GM11168 (cell line): ENCODE data around the gene PRPSAP1.

Experiments
- in situ Hi-C: fragments of 300-500 bp; cut with MboI; formaldehyde crosslinking; loops from one replicate; pipeline ENCODE4 v1.12.0; 2022; ENCODE audit warnings: low sequenced_read_pairs; ENCODE audit not compliant: unreplicated experiment

The PRPSAP1 gene

DNA sequence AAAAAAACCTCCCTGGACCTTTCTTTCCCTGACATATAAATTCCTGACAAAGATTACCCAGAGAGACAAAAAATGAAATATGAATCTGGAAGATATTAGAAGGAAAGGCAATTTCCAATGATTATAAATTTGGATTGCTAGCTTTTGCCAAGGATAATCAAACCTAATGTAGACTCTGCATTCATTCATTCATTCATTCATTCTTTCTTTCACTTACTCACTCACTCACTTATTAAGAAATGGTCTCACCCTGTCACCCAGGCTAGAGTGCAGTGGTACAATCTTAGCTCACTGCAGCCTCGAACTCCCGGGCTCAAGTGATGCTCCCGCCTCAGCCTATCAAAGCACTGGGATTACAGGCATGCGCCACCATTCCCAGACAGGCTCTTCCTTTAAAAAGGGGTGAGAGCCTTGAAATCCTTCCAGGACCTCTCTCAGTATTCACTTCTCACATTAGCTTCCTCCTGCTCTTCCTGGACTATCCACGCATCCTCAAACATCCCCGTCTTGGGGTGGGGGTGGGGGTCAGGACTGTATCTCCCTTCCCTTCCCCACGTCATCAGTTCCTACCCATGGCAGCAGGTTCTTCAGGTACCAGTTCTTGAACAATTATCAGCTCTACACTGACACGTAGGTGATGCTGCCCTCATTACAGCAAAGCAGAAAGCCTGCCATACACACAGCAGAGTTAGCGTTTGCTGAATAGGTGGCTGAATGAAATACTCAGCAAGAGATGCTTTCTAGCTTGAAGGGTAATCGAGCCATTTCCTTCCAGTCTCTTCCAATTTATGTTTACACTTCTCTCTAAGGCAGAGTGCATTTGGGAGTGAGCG is 19.8 kb downstream of the PRPSAP1 start:
- in situ Hi-C loops: no loop called here

- in situ Hi-C loops: no loop called here
Measured at GRCh38 chr17:76331083-76331482, 22.6 kb downstream of the PRPSAP1 start.

- in situ Hi-C loops: no loop called here
Measured at GRCh38 chr17:76329664-76330063, 24.1 kb downstream of the PRPSAP1 start.

DNA sequence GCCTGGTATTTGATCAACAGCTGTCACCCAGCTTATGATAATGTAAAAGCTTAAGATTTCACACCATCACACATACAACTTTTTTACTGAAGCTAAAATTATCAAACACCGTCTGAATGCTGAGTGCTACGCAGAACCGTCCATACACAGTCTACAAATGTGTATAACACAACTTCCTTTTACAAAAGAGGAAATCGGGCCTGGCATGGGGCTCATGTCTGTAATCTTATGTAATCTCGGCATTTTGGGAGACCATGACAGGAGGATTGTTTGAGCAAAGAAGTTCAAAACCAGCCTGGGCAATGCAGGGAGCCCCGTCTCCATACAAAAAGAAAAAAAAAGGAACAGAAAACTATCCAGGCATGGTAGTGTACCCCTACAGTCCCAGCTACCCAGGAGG is 26.0 kb downstream of the PRPSAP1 start:
- in situ Hi-C loops: no loop called here

- in situ Hi-C loops: no loop called here
Measured at GRCh38 chr17:76326306-76326705, 27.4 kb downstream of the PRPSAP1 start.

- in situ Hi-C loops: loop anchor here (25.0 kb wide), 1 partner anchor 406 kb away; the partner anchor contains the start of gene MRPL38
Measured at GRCh38 chr17:76318586-76318985, 35.1 kb downstream of the PRPSAP1 start.

GRCh38 chr17:76317535-76317934 is 36.2 kb downstream of the PRPSAP1 start:
- in situ Hi-C loops: loop anchor here (25.0 kb wide), 1 partner anchor 405 kb away; the partner anchor contains the start of gene MRPL38

DNA sequence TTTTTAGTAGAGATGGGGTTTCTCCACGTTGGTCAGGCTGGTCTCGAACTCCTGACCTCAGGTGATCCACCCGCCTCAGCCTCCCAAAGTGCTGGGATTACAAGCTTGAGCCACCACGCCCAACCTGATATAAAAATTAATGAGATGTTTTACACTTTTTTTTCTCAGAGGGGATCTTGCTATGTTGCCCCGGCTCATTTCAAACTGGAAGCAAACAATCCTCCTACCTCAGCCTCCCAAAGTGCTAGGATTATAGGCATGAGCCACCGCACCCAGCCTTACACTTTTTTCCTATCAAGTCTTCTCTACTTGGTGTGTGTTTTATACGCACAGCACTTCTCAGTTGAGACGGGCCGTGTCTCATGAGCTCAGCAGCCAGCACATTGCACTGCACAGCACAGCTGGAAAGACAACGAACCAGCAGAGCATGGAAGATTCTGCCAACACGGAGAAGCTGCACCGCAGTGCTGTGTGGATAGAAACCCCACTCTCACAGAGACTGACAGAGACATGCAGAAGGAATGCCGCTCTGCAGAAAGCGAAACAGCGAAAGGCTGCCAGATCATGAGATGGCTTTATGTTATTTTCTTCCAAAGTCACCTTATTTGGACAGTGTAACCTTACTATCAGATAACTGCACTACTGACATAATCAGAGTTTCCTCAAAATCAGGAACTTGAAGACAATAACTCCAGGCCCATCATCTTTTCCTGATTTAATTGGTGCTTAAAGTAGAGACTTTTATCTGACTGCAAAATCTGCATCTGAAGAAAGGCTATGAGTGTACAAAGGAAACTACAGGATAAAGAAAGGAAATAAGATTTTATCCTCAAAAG is 39.1 kb downstream of the PRPSAP1 start:
- in situ Hi-C loops: loop anchor here (25.0 kb wide), 1 partner anchor 402 kb away; the partner anchor contains the start of gene MRPL38

DNA sequence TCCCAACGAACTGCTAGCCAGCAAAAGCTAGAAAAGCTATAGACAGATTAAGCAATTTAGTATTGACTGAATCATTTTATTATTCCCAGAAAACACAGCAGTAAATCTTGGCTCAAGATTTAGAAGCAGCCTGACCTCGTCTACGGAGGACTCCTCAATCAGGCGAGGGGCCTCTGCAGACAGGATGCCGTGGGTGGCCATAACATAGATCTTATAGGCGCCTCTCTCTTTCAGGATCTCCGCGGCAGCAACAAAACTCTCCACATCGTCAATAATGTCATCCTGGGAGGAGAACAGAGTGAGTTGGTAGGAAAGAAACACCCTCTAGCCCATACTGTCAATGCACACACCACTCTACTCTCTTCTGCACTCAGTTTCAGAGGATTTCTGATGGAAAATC is 41.0 kb downstream of the PRPSAP1 start:
- in situ Hi-C loops: loop anchor here (25.0 kb wide), 1 partner anchor 400 kb away; the partner anchor contains the start of gene MRPL38

GRCh38 chr17:76309461-76309860 is 44.3 kb downstream of the PRPSAP1 start:
- in situ Hi-C loops: loop anchor here (25.0 kb wide), 1 partner anchor 397 kb away; the partner anchor contains the start of gene MRPL38

GRCh38 chr17:76307966-76308338 is 45.8 kb downstream of the PRPSAP1 start, which contains the start of gene QRICH2:
TSS of gene QRICH2 (minus strand) at chr17:76308276. CDS start at chr17:76307998, 278 bp downstream.
- in situ Hi-C loops: loop anchor here (25.0 kb wide), 1 partner anchor 396 kb away; the partner anchor contains the start of gene MRPL38

DNA sequence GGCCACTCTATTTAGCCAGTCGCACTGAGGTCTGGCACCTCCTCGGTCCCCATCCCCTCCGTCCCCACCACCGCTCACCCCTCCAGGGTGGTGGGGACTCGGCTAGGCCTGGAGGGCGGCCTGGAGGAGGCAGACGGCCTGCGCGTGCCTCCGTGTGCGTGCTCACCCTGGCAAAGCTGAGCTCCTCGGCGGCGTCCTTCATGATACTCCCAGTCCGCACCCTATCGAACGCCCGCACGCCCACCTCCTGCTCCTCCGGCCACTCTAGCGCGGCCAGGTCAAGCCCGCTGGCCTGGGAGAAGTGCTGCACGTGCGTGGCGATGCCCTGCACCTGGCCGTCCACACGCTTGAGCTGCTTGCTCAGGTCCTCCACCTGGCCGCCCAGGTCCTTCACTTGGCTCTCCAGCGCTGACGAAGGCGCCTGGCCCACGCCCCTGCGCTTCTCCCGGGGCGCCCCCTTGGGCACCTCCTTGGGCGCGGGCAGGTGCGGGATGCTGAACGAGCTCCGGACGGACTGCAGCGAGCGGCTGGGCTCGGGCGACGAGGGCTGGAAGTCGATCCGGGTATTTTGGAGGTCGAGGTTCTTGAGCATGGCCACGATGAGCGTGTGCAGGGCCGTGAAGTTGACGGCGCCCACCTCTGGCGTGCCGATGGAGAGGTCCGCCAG is 46.3 kb downstream of the PRPSAP1 start:
- in situ Hi-C loops: loop anchor here (25.0 kb wide), 1 partner anchor 395 kb away; the partner anchor contains the start of gene MRPL38

DNA sequence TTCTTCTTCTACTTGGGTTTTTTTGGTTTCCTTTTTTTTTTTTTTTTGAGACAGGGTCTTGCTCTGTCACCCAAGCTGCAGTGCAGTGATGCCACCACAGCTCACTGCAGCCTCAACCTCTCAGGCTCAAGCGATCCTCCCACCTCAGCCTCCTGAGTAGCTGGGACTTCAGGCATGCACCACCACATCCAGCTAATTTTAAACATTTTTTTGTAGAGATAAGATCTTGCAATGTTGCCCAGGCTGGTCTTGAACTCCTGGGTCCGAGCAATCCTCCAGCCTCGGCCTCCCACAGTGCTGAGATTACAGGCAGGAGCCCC is 48.6 kb downstream of the PRPSAP1 start:
- in situ Hi-C loops: loop anchor here (25.0 kb wide), 1 partner anchor 393 kb away; the partner anchor contains the start of gene MRPL38

DNA sequence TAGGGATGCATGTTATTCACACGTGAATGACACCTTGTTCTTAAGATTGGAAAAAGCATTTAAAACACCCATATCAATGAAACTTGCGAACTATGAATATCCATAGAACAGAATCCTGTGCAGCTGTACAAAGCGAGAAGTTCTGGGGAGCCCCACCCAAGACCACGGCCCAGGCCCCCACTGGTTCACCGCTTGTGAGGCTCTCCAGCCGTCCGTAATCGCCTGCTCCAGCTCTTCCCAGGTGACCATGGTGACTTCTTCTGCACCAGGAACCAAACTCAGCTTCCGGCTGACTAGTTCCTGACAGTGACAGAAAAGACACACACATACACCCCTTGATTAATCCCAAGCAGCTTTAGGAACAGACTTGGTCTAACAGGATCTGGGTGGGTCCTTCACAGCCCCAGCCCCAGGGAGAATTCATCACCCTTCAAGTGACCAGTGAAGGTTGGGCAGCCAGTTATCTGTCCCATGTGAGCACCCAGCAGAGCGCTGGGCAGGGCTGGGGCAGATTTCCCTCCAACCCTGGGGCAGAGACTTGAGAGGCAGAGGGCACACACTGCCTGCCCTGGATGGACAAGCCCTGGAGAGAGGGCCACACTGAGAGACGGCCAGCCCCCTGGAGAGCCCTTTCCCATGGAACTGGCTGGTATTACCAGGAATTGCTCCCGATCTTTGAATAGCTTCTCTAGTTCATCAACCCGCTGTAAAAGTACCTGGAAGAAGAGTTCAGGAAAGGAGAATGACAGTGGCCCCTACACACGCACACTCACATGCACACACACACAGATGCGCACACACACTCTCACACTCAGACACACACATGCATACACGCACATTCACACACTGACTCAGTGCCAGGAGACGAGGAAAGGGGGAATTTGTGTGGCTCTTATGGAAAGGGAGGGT is 49.2 kb downstream of the PRPSAP1 start:
- in situ Hi-C loops: loop anchor here (5.0 to 25.0 kb wide), 2 partner anchors 93 to 392 kb away; partner anchors contain the start of gene MRPL38

- in situ Hi-C loops: loop anchor here (25.0 kb wide), 1 partner anchor 285 kb away; the partner anchor contains the start of gene CDK3
Measured at GRCh38 chr17:76297436-76297835, 56.3 kb downstream of the PRPSAP1 start.

GRCh38 chr17:76296889-76297288 is 56.8 kb downstream of the PRPSAP1 start:
- in situ Hi-C loops: loop anchor here (25.0 kb wide), 1 partner anchor 285 kb away; the partner anchor contains the start of gene CDK3

DNA sequence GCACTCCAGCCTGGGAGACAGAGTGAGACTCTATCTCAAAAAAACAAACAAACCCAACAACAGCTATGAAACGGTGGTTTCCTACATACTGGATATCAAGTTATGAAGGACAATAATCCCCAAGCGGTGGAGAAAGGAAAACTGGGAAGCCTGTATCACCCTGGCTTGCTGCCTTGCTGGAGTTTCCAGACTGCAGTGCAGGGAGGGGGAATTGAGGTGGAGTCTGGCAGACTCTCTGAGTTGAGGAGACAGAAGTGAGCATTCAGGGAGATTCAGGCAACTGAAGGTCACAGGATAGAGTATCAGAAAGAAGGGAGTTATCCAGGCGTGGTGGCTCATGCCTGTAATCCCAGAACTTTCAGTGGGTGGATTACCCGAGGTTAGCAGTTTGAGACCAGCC is 57.5 kb downstream of the PRPSAP1 start:
- in situ Hi-C loops: loop anchor here (25.0 kb wide), 1 partner anchor 284 kb away; the partner anchor contains the start of gene CDK3

DNA sequence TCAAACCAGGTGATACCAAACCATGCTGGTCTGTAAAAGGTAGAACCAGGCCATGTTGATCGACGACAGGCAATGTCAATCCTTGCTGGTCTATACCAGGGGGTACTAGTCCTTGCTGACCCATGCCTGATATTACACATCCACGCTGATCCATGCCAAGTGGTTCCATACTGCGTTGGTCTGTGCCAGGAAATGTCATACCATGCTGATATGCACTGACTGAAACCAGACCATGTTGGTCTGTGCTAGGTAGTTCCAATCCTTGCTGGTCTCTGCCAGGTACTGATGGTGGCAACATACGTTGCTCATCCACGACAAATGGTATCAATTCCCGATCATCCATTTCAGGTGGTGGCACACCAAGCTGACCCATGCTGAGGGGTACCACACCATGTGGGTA is 60.6 kb downstream of the PRPSAP1 start:
- in situ Hi-C loops: loop anchor here (25.0 kb wide), 1 partner anchor 281 kb away; the partner anchor contains the start of gene CDK3

DNA sequence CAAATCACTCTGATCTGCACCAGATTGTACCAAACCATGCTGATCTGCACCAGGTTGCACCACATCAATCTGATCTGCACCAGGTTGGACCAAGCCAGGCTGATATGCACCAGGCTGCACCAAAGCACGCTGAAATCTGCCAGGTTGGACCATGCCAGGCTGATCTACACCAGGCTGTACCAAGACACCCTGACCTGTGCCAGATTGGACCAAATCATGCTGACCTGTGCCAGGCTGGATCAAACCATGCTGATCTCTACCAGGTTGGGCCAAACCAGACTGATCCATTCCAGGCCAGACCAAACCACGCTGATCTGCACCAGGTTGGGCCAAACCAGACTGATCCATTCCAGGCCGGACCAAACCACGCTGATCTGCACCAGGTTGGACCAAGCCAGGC is 61.1 kb downstream of the PRPSAP1 start:
- in situ Hi-C loops: loop anchor here (25.0 kb wide), 1 partner anchor 280 kb away; the partner anchor contains the start of gene CDK3
